ENCODE data around the gene PDE4D. TPM values are rescaled to one million over a fixed set of nuclear protein-coding genes. Genes with fewer than 3 reads are reported as not detected.

Gene PDE4D
- total RNA-seq, 1 donor from 2014 or later: 55.9 TPM

- ATAC-seq: no peak
- intact Hi-C loops (cut with DNase I): no loop called here
- DNase-seq (ENCODE audit: low spot score): no peak
These were observed 360.4 kb downstream of the PDE4D start for GRCh38 chr5:59532979-59533729.

DNA sequence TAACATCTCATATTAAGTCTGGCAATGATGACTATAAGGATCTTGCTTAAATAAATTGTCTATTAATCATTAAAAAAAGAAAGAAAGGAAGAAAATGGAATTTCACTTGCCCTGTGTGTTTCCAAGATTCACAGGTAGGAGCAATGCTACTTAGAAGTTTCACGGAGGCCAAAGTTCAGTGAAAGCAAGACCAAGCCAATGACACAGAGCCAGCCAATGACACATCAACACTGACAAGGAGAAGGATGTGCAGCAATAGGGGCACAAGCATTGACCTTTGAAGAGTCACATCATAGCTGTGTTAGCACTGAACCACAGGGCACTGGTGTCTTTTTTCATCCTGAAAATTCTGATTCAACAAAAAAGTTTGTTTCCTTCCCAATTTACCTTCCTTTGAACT is 364.3 kb downstream of the PDE4D start:
- ATAC-seq (no peak), DNase-seq (ENCODE audit: low spot score) (no peak)
- intact Hi-C loops (cut with DNase I): no loop called here

GRCh38 chr5:59528202-59528862 is 365.2 kb downstream of the PDE4D start:
- intact Hi-C loops (cut with DNase I): no loop called here
- ATAC-seq (no peak), DNase-seq (ENCODE audit: low spot score) (no peak)

- ATAC-seq: no peak
- no peak for DNase-seq (ENCODE audit: low spot score)
- intact Hi-C loops (cut with DNase I): no loop called here
These were observed 367.6 kb downstream of the PDE4D start for GRCh38 chr5:59525957-59526356.

- DNase-seq (ENCODE audit: low spot score) (no peak), ATAC-seq (no peak)
- intact Hi-C loops (cut with DNase I): no loop called here
These were observed 368.2 kb downstream of the PDE4D start for GRCh38 chr5:59525311-59525710.

DNA sequence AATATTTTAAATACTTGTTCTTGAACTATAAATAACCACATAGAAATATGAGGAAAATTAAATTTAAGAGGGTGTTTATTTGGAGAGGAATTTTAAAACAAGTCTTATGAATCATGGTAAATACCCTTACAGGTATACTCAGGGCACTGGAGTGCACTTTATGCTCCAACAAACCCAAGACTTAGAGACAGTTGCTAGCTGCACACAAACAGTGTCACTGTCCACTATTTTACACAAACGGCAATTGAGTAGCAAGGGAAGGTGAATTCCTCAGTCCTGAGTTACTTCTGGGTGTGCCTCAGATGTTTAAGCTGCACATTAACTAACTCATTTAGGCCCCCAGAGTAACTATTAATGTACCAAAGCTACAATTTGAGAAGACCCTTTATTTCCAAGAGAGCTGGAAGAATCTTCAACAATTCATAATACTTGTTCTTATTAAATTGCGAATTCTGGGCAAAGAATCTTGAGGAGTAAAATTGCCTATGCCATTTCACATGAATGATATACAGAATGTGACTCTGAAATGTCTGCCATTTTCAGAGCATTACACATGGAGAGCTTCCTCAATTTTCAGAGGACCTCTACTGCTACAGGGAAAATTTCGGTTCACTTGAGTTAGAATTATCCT is 371.2 kb downstream of the PDE4D start:
- intact Hi-C loops (cut with DNase I): no loop called here

DNA sequence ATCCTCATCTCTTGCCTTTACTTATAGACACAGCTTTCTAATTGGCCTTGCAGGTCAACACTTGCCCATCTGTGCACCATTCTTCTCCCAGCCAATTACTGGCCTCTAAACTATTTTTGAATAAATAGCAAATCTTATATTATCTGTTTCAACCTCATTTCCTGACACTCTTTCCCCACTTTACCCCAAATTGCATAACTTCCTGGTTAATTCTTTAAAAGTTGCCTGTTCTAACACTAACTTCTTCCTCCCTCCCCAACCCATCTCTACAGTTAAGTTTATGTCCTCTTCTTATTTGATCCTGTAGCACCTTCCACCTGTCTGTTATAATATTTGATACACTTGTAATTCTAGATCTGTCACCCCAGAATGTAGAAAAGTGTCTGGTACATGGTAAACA is 372.1 kb downstream of the PDE4D start:
- ATAC-seq: no peak

More for the DNA sequence above, 371.2 kb downstream of the PDE4D start:
- ATAC-seq: no peak
- no peak for DNase-seq (ENCODE audit: low spot score)

DNA sequence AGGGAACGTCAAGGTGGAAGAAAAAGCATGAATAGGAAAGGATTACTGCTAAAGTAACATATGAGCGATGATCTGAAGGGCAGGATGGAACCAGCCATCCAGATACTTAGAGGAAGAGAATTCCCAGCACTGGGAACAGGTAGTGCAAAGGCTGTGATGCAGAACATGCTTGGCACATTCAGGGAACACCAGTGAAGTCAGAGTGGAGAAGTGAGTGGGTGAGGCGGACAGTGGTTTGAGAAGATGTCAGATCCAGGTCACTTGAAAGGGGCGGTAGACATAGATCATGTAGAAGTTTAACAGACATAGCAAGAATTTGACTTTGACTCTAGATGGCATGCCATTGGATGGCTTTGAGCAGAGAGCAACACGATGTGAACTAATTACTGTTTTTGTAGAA is 374.2 kb downstream of the PDE4D start:
- no peak for DNase-seq (ENCODE audit: low spot score)
- no peak for ATAC-seq
- intact Hi-C loops (cut with DNase I): no loop called here

More for the DNA sequence above, 372.1 kb downstream of the PDE4D start:
- DNase-seq (ENCODE audit: low spot score): no peak
- intact Hi-C loops (cut with DNase I): no loop called here

DNA sequence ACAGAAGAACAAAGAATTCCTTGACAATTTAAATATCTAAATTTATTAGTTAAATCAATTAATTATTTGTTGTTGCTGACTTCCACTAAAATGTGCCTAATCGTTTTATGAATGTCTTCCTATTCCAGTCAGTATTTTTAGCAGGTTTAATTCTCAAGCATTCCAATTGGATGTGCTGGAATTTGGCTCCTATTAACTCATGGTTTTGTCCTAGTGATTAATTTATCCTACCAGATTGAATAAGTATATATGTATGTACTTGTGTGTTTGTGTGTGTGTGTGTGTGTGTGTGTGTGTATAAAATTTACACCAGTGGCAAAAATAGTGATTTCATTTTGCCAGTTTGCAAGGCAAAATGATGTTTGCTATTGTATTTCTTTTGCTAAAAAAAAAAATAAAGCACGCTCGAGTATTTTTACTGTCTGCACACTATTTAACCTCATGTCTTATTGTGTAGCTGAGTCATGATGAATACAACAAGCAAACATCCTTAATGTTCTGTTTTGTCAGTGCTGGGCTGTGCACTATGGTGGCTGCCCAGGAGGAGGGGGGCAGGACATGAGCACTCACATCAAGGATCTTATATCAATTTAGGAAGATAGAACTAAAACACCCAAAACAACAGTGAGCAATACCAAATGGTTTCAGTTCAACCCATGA is 375.5 kb downstream of the PDE4D start:
- ATAC-seq (no peak), DNase-seq (ENCODE audit: low spot score) (no peak)
- intact Hi-C loops (cut with DNase I): no loop called here

DNA sequence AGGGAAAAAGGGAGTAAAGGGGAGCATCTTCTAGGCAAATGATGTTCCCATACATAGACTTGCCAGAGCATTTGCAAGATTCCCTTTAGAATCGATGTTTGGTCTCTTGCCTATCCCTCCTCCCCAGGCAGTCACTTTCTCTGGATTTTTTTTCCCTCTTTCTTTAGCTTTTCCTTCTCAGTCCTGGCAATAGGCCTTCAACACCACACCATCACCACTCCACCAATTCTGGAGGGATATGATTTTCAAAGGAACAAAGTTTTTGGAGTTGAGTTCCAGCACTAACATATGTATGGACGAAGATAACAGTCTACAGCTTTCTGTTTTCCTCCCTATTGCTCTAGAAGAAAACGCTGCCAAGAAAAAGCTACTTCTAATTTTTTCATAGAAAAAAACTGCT is 377.4 kb downstream of the PDE4D start:
- intact Hi-C loops (cut with DNase I): no loop called here
- DNase-seq (ENCODE audit: low spot score) (no peak), ATAC-seq (no peak)

GRCh38 chr5:59506285-59506877 is 387.1 kb downstream of the PDE4D start:
- DNase-seq (ENCODE audit: low spot score) (no peak), ATAC-seq (no peak)
- intact Hi-C loops (cut with DNase I): no loop called here

GRCh38 chr5:59504043-59504442 is 389.5 kb downstream of the PDE4D start:
- ATAC-seq (no peak), DNase-seq (ENCODE audit: low spot score) (no peak)
- intact Hi-C loops (cut with DNase I): no loop called here

DNA sequence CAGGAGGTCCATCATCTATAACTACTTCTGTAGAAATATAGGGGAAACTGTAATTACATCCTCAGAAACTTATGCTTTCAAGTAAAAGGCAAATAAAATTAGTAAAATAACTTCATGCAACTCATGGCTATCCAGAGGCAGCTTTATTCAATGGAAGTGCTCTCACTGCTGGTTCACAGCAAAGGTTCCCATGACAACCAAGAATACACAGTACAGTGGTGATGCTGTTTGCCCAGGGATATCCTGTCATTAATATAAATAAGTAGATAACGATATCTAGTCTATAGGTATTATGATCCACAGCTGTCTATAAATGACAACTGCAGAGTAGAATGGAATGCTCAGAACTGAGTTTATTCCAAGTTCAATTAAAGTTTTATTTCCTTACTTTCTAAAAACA is 390.3 kb downstream of the PDE4D start:
- no peak for ATAC-seq
- intact Hi-C loops (cut with DNase I): no loop called here
- DNase-seq (ENCODE audit: low spot score): no peak

DNA sequence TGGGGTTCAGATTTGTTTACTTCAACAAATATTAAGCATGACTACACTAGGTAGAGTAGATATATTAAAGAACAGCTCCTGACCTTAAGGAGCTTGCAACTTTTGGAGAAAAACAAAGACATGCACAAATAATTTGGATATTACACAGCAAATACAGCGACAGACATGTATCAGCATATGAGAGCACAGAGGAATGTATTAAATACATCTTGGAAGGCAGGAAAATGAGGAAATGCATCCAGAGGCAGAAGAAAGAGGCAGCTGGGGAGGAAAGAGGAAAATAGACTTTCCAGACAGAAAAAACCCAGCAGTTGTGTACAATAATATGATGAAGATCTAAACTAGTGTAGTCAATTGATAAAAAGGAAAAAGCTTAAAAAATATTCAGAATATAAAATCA is 392.2 kb downstream of the PDE4D start:
- intact Hi-C loops (cut with DNase I): no loop called here
- DNase-seq (ENCODE audit: low spot score): no peak

GRCh38 chr5:59500014-59500413 is 393.5 kb downstream of the PDE4D start:
- ATAC-seq (no peak), DNase-seq (ENCODE audit: low spot score) (no peak)
- intact Hi-C loops (cut with DNase I): no loop called here

More for the DNA sequence above, 392.2 kb downstream of the PDE4D start:
- no peak for ATAC-seq

- no peak for ATAC-seq
- intact Hi-C loops (cut with DNase I): no loop called here
These were observed 396.3 kb downstream of the PDE4D start for GRCh38 chr5:59497207-59497606.

GRCh38 chr5:59496524-59497134 is 396.9 kb downstream of the PDE4D start:
- intact Hi-C loops (cut with DNase I): no loop called here
- no peak for DNase-seq (ENCODE audit: low spot score)
- ATAC-seq: no peak

More at GRCh38 chr5:59497207-59497606, 396.3 kb downstream of the PDE4D start:
- DNase-seq (ENCODE audit: low spot score): no peak

- DNase-seq (ENCODE audit: low spot score): no peak
- ATAC-seq: no peak
- intact Hi-C loops (cut with DNase I): no loop called here
These were observed 401.6 kb downstream of the PDE4D start for GRCh38 chr5:59491945-59492344.

- intact Hi-C loops (cut with DNase I): no loop called here
These were observed 404.0 kb downstream of the PDE4D start for GRCh38 chr5:59489551-59489950.

More at GRCh38 chr5:59489551-59489950, 404.0 kb downstream of the PDE4D start:
- DNase-seq (ENCODE audit: low spot score) (no peak), ATAC-seq (no peak)

Measured in sciatic nerve (tissue), 2 donors.